H9 (cell line): ENCODE measurements around the gene NFKBIA. TPM values are rescaled to one million over a fixed set of nuclear protein-coding genes. Genes with fewer than 3 reads are reported as not detected.

Source experiments
- DNase-seq: peaks from one replicate; pipeline ENCODE4 v3.0.0-alpha.2; 2017
- H2AFZ ChIP-seq: one replicate; pipeline ENCODE4 v1.6.1; 2013; ENCODE audit warnings: mild to moderate bottlenecking, low read length, control low read depth, moderate library complexity
- H2AK5ac ChIP-seq: 2 replicates; pipeline ENCODE4 v1.6.1; 2013; ENCODE audit warnings: low read length, control low read depth, mixed read lengths; ENCODE audit not compliant: insufficient read length
- H2BK120ac ChIP-seq: one replicate; pipeline ENCODE4 v1.6.1; 2013; ENCODE audit warnings: low read depth, mild to moderate bottlenecking, low read length, control low read depth, inconsistent platforms; ENCODE audit not compliant: poor library complexity, severe bottlenecking
- H2BK12ac ChIP-seq: 2 replicates; pipeline ENCODE4 v1.6.1; 2013; ENCODE audit warnings: low read length, control low read depth, mixed read lengths, low read depth; ENCODE audit not compliant: insufficient read length
- H2BK15ac ChIP-seq: 2 replicates; pipeline ENCODE4 v1.6.1; 2013; ENCODE audit warnings: low read depth, low read length, control low read depth
- H2BK20ac ChIP-seq: one replicate; pipeline ENCODE4 v1.6.1; 2013; ENCODE audit warnings: low read depth, mild to moderate bottlenecking, low read length, control low read depth, inconsistent platforms; ENCODE audit not compliant: poor library complexity, severe bottlenecking
- H2BK5ac ChIP-seq: 2 replicates; pipeline ENCODE4 v1.6.1; 2013; ENCODE audit warnings: low read length, control low read depth, mixed read lengths; ENCODE audit not compliant: insufficient read length
- H3K14ac ChIP-seq: 2 replicates; pipeline ENCODE4 v1.6.1; 2013; ENCODE audit warnings: low read length, control low read depth; ENCODE audit not compliant: insufficient read depth
- H3K18ac ChIP-seq: 2 replicates; pipeline ENCODE4 v1.6.1; 2013; ENCODE audit warnings: low read depth, mild to moderate bottlenecking, mixed read lengths, low read length, control low read depth; ENCODE audit not compliant: insufficient read length
- H3K23ac ChIP-seq: 2 replicates; pipeline ENCODE4 v1.6.1; 2013; ENCODE audit warnings: low read length, control low read depth, mixed read lengths, low read depth; ENCODE audit not compliant: insufficient read length
- H3K23me2 ChIP-seq: 2 replicates; pipeline ENCODE4 v1.6.1; 2013; ENCODE audit warnings: low read depth, mild to moderate bottlenecking, mixed read lengths, low read length, control low read depth; ENCODE audit not compliant: insufficient read length, poor library complexity, severe bottlenecking
- H3K27ac ChIP-seq: 2 replicates; pipeline ENCODE4 v1.5.1; 2013; ENCODE audit warnings: low read length, control low read depth, mixed read lengths, low read depth; ENCODE audit not compliant: insufficient read length
- H3K27me3 ChIP-seq: 2 replicates; pipeline ENCODE4 v1.6.1; 2013; ENCODE audit warnings: low read length, control low read depth, inconsistent platforms; ENCODE audit not compliant: insufficient read depth
- H3K4ac ChIP-seq: 2 replicates; pipeline ENCODE4 v1.6.1; 2013; ENCODE audit warnings: low read depth, mild to moderate bottlenecking, control low read depth, inconsistent platforms, low read length, moderate library complexity
- H3K4me1 ChIP-seq: 2 replicates; pipeline ENCODE4 v1.6.1; 2013; ENCODE audit warnings: low read length, control low read depth, inconsistent platforms; ENCODE audit not compliant: insufficient read depth
- H3K4me2 ChIP-seq: 2 replicates; pipeline ENCODE4 v1.6.1; 2013; ENCODE audit warnings: low read length, control low read depth, mixed read lengths; ENCODE audit not compliant: insufficient read length, insufficient read depth
- H3K56ac ChIP-seq: 2 replicates; pipeline ENCODE4 v1.6.1; 2013; ENCODE audit warnings: low read depth, mild to moderate bottlenecking, mixed read lengths, low read length, control low read depth; ENCODE audit not compliant: insufficient read length
- H3K79me1 ChIP-seq: 2 replicates; pipeline ENCODE4 v1.6.1; 2013; ENCODE audit warnings: low read depth, mild to moderate bottlenecking, moderate library complexity, low read length, control low read depth, inconsistent platforms; ENCODE audit not compliant: insufficient read depth, poor library complexity, severe bottlenecking
- H3K79me2 ChIP-seq: 2 replicates; pipeline ENCODE4 v1.6.1; 2013; ENCODE audit warnings: low read length, control low read depth, inconsistent platforms; ENCODE audit not compliant: insufficient read depth
- H3K9ac ChIP-seq: 2 replicates; pipeline ENCODE4 v1.6.1; 2013; ENCODE audit warnings: low read length, control low read depth, mixed read lengths; ENCODE audit not compliant: insufficient read length; ENCODE audit errors: extremely low read depth
- H3K9me3 ChIP-seq: one replicate; pipeline ENCODE4 v1.6.1; 2013; ENCODE audit warnings: low read depth, low read length, inconsistent platforms; ENCODE audit not compliant: control insufficient read depth
- H3T11ph ChIP-seq: one replicate; pipeline ENCODE4 v1.6.1; 2013; ENCODE audit warnings: mild to moderate bottlenecking, low read length, control low read depth, inconsistent platforms
- H4K20me1 ChIP-seq: one replicate; pipeline ENCODE4 v1.6.1; 2013; ENCODE audit not compliant: control insufficient read depth, insufficient read length, insufficient read depth
- H4K5ac ChIP-seq: 2 replicates; pipeline ENCODE4 v1.6.1; 2013; ENCODE audit warnings: low read depth, mild to moderate bottlenecking, mixed read lengths, low read length, control low read depth; ENCODE audit not compliant: insufficient read length
- H4K8ac ChIP-seq: replicated peaks from 2 replicates; pipeline ENCODE4 v1.6.1; 2013; ENCODE audit warnings: low read length, control low read depth, mixed read lengths, low read depth; ENCODE audit not compliant: insufficient read length
- H4K91ac ChIP-seq: 2 replicates; pipeline ENCODE4 v1.6.1; 2013; ENCODE audit warnings: low read depth, mild to moderate bottlenecking, moderate library complexity, mixed read lengths, low read length, control low read depth; ENCODE audit not compliant: insufficient read length
- H3K27ac Mint-ChIP-seq, 3 experiments: 2 replicates in 2 of 3; 3 replicates in 1 of 3; pipeline ENCODE4 v1.8.0; 2020 to 2021; ENCODE audit warnings: mixed read lengths in 3 of 3, mild to moderate bottlenecking in 1 of 3, moderate library complexity in 1 of 3
- H3K27me3 Mint-ChIP-seq: 2 replicates; pipeline ENCODE4 v1.8.0; 2021; ENCODE audit warnings: low read depth, mild to moderate bottlenecking, moderate library complexity, mixed read lengths
- H3K36me3 Mint-ChIP-seq, 3 experiments: 2 replicates in 2 of 3; 3 replicates in 1 of 3; pipeline ENCODE4 v1.8.0; 2020 to 2021; ENCODE audit warnings: low read depth in 3 of 3, mixed read lengths in 3 of 3; ENCODE audit not compliant: insufficient read depth in 1 of 3
- H3K4me1 Mint-ChIP-seq, 2 experiments: 2 replicates each; pipeline ENCODE4 v1.8.0; 2020; ENCODE audit warnings: mixed read lengths in 2 of 2
- H3K4me3 Mint-ChIP-seq, 2 experiments: 2 replicates in 1 of 2; 3 replicates in 1 of 2; pipeline ENCODE4 v1.8.0; 2020 to 2021; ENCODE audit warnings: mild to moderate bottlenecking in 2 of 2, mixed read lengths in 2 of 2, moderate library complexity in 1 of 2
- H3K9me3 Mint-ChIP-seq, 2 experiments: 2 replicates in 1 of 2; 3 replicates in 1 of 2; pipeline ENCODE4 v1.8.0; 2020; ENCODE audit warnings: mild to moderate bottlenecking in 2 of 2, mixed read lengths in 2 of 2, moderate library complexity in 1 of 2
- WGBS: extraction: QIAGEN DNeasy Blood & Tissue Kit; methylation state at CpG from one replicate; pipeline ENCODE4 v1.1.7; 2013; ENCODE audit warnings: missing lambda C conversion rate, low lambda C conversion rate, mixed read lengths; ENCODE audit not compliant: insufficient read length; ENCODE audit errors: extremely low coverage; 5-methylcytosine and 5-hydroxymethylcytosine counted together
- total RNA-seq: library from RNA; stranded (reverse); gene quantifications from 2 replicates; pipeline ENCODE4 v1.2.1, GENCODE V29; 2021
- TF ChIP-seq, protein P1 (sequence below): fragments of 200-600 bp; sonication (generic); conservative IDR thresholded peaks from 3 replicates; pipeline ENCODE4 v1.8.0; 2021; ENCODE audit warnings: antibody characterized with exemption, mild to moderate bottlenecking

Gene NFKBIA
- total RNA-seq, 1 experiment from 2014 or later: 38.4 TPM

- Mint-ChIP-seq H3K4me1 (no peaks in the 10 kb centered on the region; a peak in 1 of 4 replicates), H3K27me3 (no peaks in the 10 kb centered on the region), H3K36me3 (no peaks in the 10 kb centered on the region), H3K27ac (no peak overlapping the region), H3K9me3 (no peaks in the 10 kb centered on the region; a peak in 1 of 5 replicates), H3K4me3 (no peak overlapping the region)
- no peak overlapping the region for H3K56ac ChIP-seq
- H2BK12ac ChIP-seq: no peak overlapping the region
- no peak overlapping the region for H2AK5ac ChIP-seq
- H4K5ac ChIP-seq: no peak overlapping the region
- no peaks in the 10 kb centered on the region for H3K79me2 ChIP-seq
- no peak overlapping the region for H2BK5ac ChIP-seq
- no peak overlapping the region for H4K8ac ChIP-seq
- H2BK120ac ChIP-seq: no peak overlapping the region
- H4K20me1 ChIP-seq: no peaks in the 10 kb centered on the region
- H2BK20ac ChIP-seq: no peak overlapping the region
- no peak for DNase-seq
- H3K4me2 ChIP-seq: no peak overlapping the region
- WGBS: no CpG with 5 or more reads among the region's 13 CpGs
- H3K23ac ChIP-seq: no peak overlapping the region
- TF ChIP-seq, protein P1, sequence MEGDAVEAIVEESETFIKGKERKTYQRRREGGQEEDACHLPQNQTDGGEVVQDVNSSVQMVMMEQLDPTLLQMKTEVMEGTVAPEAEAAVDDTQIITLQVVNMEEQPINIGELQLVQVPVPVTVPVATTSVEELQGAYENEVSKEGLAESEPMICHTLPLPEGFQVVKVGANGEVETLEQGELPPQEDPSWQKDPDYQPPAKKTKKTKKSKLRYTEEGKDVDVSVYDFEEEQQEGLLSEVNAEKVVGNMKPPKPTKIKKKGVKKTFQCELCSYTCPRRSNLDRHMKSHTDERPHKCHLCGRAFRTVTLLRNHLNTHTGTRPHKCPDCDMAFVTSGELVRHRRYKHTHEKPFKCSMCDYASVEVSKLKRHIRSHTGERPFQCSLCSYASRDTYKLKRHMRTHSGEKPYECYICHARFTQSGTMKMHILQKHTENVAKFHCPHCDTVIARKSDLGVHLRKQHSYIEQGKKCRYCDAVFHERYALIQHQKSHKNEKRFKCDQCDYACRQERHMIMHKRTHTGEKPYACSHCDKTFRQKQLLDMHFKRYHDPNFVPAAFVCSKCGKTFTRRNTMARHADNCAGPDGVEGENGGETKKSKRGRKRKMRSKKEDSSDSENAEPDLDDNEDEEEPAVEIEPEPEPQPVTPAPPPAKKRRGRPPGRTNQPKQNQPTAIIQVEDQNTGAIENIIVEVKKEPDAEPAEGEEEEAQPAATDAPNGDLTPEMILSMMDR: no peak
- H3K27ac ChIP-seq: no peak overlapping the region
- no peak overlapping the region for H3K9ac ChIP-seq
- no peak overlapping the region for H3K18ac ChIP-seq
- H3K4me1 ChIP-seq: peaks cover 2% of the 10 kb centered on the region; the same call in 1 of the 2 replicates
- no peak overlapping the region for H3K14ac ChIP-seq
- H3K27me3 ChIP-seq: no peaks in the 10 kb centered on the region
- H3K4ac ChIP-seq: no peak overlapping the region
- no peaks in the 10 kb centered on the region for H3K9me3 ChIP-seq
- H2AFZ ChIP-seq: no peak overlapping the region
- H3K79me1 ChIP-seq: no peaks in the 10 kb centered on the region
- no peaks in the 10 kb centered on the region for H3K23me2 ChIP-seq
- no peak overlapping the region for H4K91ac ChIP-seq
- no peak overlapping the region for H2BK15ac ChIP-seq
- H3T11ph ChIP-seq: no peak overlapping the region
Measured at GRCh38 chr14:35430459-35431199, 26.1 kb upstream of the NFKBIA start.
